H1 (cell line): ENCODE results near the gene DOCK3. TPM values are rescaled to one million over a fixed set of nuclear protein-coding genes. Genes with fewer than 3 reads are reported as not detected.
A peak's percentile ranks its signal among the peaks of the same experiment; 100 is the strongest.

ENCODE experiments used
- CTCF ChIA-PET: fragments of 300-600 bp; sonication (Branson Sonifier 250); formaldehyde crosslinking; loops from one replicate; lab custom pipeline; 2021; ENCODE audit not compliant: partially characterized antibody; lab: Charles Lee
- POLR2A ChIA-PET: fragments of 300-600 bp; sonication (Branson Sonifier 250); formaldehyde crosslinking; loops from one replicate; lab custom pipeline; 2021; ENCODE audit warnings: inconsistent platforms; ENCODE audit not compliant: partially characterized antibody; lab: Charles Lee
- DNase-seq, 2 experiments: peaks; one replicate each; pipeline versions ENCODE4 v3.0.0 to v3.0.0-alpha.2; 2010 to 2022; ENCODE audit warnings: low spot score in 2 of 2, low read depth in 1 of 2, mixed read lengths in 1 of 2
- FAIRE-seq: peaks from 2 replicates; lab custom pipeline; 2011; peaks lifted over from hg19 to GRCh38; lab: Jason Lieb, UNC
- H2AFZ ChIP-seq: 2 replicates; pipeline ENCODE4 v1.8.1; 2012; ENCODE audit warnings: low read length, inconsistent platforms
- H2AK5ac ChIP-seq: 2 replicates; pipeline ENCODE4 v1.6.1; 2013; ENCODE audit warnings: low read depth, low read length
- H2BK120ac ChIP-seq: replicated peaks from 2 replicates; pipeline ENCODE3; 2013; ENCODE audit warnings: low read depth, low read length, inconsistent platforms
- H2BK12ac ChIP-seq: 2 replicates; pipeline ENCODE4 v1.6.1; 2013; ENCODE audit warnings: low read depth, low read length
- H2BK15ac ChIP-seq: 2 replicates; pipeline ENCODE4 v1.6.1; 2013; ENCODE audit warnings: low read length
- H2BK20ac ChIP-seq: 2 replicates; pipeline ENCODE4 v1.6.1; 2013; ENCODE audit warnings: low read length
- H2BK5ac ChIP-seq: 2 replicates; pipeline ENCODE4 v1.6.1; 2013; ENCODE audit warnings: low read depth, low read length
- H3K14ac ChIP-seq: 2 replicates; pipeline ENCODE4 v1.6.1; 2013; ENCODE audit warnings: inconsistent platforms; ENCODE audit not compliant: insufficient read length
- H3K18ac ChIP-seq: 2 replicates; pipeline ENCODE4 v1.6.1; 2013; ENCODE audit warnings: low read length; ENCODE audit errors: extremely low read depth
- H3K23ac ChIP-seq: 2 replicates; pipeline ENCODE4 v1.6.1; 2013; ENCODE audit warnings: inconsistent platforms; ENCODE audit not compliant: insufficient read length
- H3K23me2 ChIP-seq: 2 replicates; pipeline ENCODE4 v1.6.1; 2013; ENCODE audit warnings: low read depth, low read length
- H3K27ac ChIP-seq: 2 replicates; pipeline ENCODE4 v1.6.1; 2011; ENCODE audit warnings: low read depth, low read length, inconsistent platforms
- H3K27me3 ChIP-seq, 4 experiments: replicated peaks in 1 of 4; 1 replicate in 1 of 4; 2 replicates in 3 of 4; pipeline versions ENCODE4 v1.6.1 to v1.8.1; 2011 to 2013; ENCODE audit warnings: low read length in 3 of 4, mild to moderate bottlenecking in 3 of 4, inconsistent platforms in 2 of 4, mixed read lengths in 2 of 4, moderate library complexity in 1 of 4; ENCODE audit not compliant: control insufficient read depth in 3 of 4, insufficient read depth in 3 of 4; ENCODE audit errors: extremely low read depth in 1 of 4
- H3K36me3 ChIP-seq, 4 experiments: 2 replicates each; pipeline versions ENCODE4 v1.6.1 to v1.8.1; 2011 to 2013; ENCODE audit warnings: mild to moderate bottlenecking in 4 of 4, low read length in 3 of 4, moderate library complexity in 2 of 4, control low read depth in 1 of 4, inconsistent platforms in 1 of 4; ENCODE audit not compliant: insufficient read depth in 4 of 4, control insufficient read depth in 2 of 4
- H3K4ac ChIP-seq: replicated peaks from 2 replicates; pipeline ENCODE3; 2013; ENCODE audit warnings: low read length, low read depth, mixed read lengths, inconsistent platforms; ENCODE audit not compliant: insufficient read length
- H3K4me1 ChIP-seq, 4 experiments: replicated peaks in 1 of 4; 1 replicate in 1 of 4; 2 replicates in 3 of 4; pipeline versions ENCODE4 v1.6.1 to v1.8.1; 2011 to 2013; ENCODE audit warnings: low read length in 3 of 4, inconsistent platforms in 2 of 4, mixed read lengths in 1 of 4; ENCODE audit not compliant: insufficient read depth in 4 of 4, control insufficient read depth in 3 of 4
- H3K4me2 ChIP-seq, 2 experiments: 2 replicates each; pipeline versions ENCODE4 v1.6.1 to v1.8.1; 2011 to 2013; ENCODE audit warnings: low read depth in 2 of 2, low read length in 2 of 2, control low read depth in 1 of 2, inconsistent platforms in 1 of 2, mild to moderate bottlenecking in 1 of 2; ENCODE audit not compliant: insufficient read depth in 1 of 2
- H3K4me3 ChIP-seq, 4 experiments: fragments of 200-600, 300-600 bp in 1 of 4; sonication (generic), shearing (Covaris generic), sonication (Bioruptor Twin) in 1 of 4; 2 replicates each; pipeline versions ENCODE4 v1.5.1 to v1.8.1; 2011 to 2016; ENCODE audit warnings: low read length in 4 of 4, low read depth in 3 of 4, control low read depth in 2 of 4, inconsistent platforms in 2 of 4, mild to moderate bottlenecking in 2 of 4, mixed read lengths in 1 of 4, moderate library complexity in 1 of 4; ENCODE audit not compliant: insufficient read depth in 2 of 4; ENCODE audit errors: extremely low read depth in 1 of 4
- H3K56ac ChIP-seq: replicated peaks from 2 replicates; pipeline ENCODE3; 2013; ENCODE audit warnings: low read depth, mild to moderate bottlenecking, mixed read lengths, low read length, inconsistent platforms; ENCODE audit not compliant: insufficient read length
- H3K79me1 ChIP-seq: 2 replicates; pipeline ENCODE4 v1.6.1; 2013; ENCODE audit warnings: low read depth, low read length, control low read depth
- H3K79me2 ChIP-seq, 2 experiments: 2 replicates each; pipeline versions ENCODE4 v1.6.1 to v1.8.1; 2012 to 2013; ENCODE audit warnings: low read length in 2 of 2, mild to moderate bottlenecking in 2 of 2, inconsistent platforms in 1 of 2; ENCODE audit not compliant: insufficient read depth in 2 of 2, control insufficient read depth in 1 of 2
- H3K9ac ChIP-seq, 4 experiments: replicated peaks in 1 of 4; 1 replicate in 1 of 4; 2 replicates in 3 of 4; pipeline versions ENCODE4 v1.6.1 to v1.8.1; 2011 to 2013; ENCODE audit warnings: low read depth in 3 of 4, low read length in 3 of 4, control low read depth in 2 of 4, mild to moderate bottlenecking in 2 of 4, moderate library complexity in 2 of 4, inconsistent platforms in 1 of 4; ENCODE audit errors: extremely low read depth in 1 of 4
- H3K9me3 ChIP-seq, 2 experiments: 2 replicates each; pipeline versions ENCODE4 v1.6.1 to v1.8.1; 2012 to 2013; ENCODE audit warnings: mild to moderate bottlenecking in 2 of 2, moderate library complexity in 2 of 2, control low read depth in 1 of 2, inconsistent platforms in 1 of 2, low read depth in 1 of 2, low read length in 1 of 2, mixed read lengths in 1 of 2; ENCODE audit not compliant: insufficient read depth in 2 of 2
- H4K20me1 ChIP-seq, 2 experiments: replicated peaks in 1 of 2; 2 replicates each; pipeline versions ENCODE3 to v1.8.1; 2011 to 2013; ENCODE audit warnings: inconsistent platforms in 2 of 2, low read length in 2 of 2, mild to moderate bottlenecking in 1 of 2; ENCODE audit not compliant: insufficient read depth in 2 of 2, control insufficient read depth in 1 of 2
- H4K5ac ChIP-seq: 2 replicates; pipeline ENCODE4 v1.6.1; 2013; ENCODE audit warnings: low read length, low read depth, mixed read lengths, inconsistent platforms; ENCODE audit not compliant: insufficient read length
- H4K8ac ChIP-seq: 2 replicates; pipeline ENCODE4 v1.8.0; 2013; ENCODE audit warnings: mild to moderate bottlenecking, moderate library complexity, low read length, inconsistent platforms; ENCODE audit not compliant: insufficient read depth; ENCODE audit errors: extremely low read depth
- H4K91ac ChIP-seq: replicated peaks from 2 replicates; pipeline ENCODE3; 2013; ENCODE audit warnings: low read length, mixed read lengths, inconsistent platforms; ENCODE audit not compliant: insufficient read length
- CBX8 ChIP-seq: fragments of 300-800, 300-1000 bp; sonication (generic); IDR thresholded peaks from 2 replicates; pipeline ENCODE4 v1.7.1; 2016; ENCODE audit warnings: low read depth, low read length, borderline replicate concordance
- JUND ChIP-seq: IDR thresholded peaks from 2 replicates; pipeline ENCODE4 v1.6.1; 2011; ENCODE audit warnings: mild to moderate bottlenecking, improper control_type of control experiment, low read length
- KDM4A ChIP-seq: IDR thresholded peaks from one replicate; pipeline ENCODE4 v1.7.1; 2012; ENCODE audit warnings: low read depth, mild to moderate bottlenecking, moderate library complexity, low read length, inconsistent platforms; ENCODE audit not compliant: severe bottlenecking
- POU5F1 ChIP-seq: IDR thresholded peaks from 2 replicates; pipeline ENCODE4 v1.6.1; 2011; ENCODE audit warnings: low read depth, mild to moderate bottlenecking, low read length, moderate library complexity
- SIX5 ChIP-seq: IDR thresholded peaks from 2 replicates; pipeline ENCODE4 v1.6.1; 2011; ENCODE audit warnings: mild to moderate bottlenecking, low read depth, low read length
- TAF1 ChIP-seq: IDR thresholded peaks from 2 replicates; pipeline ENCODE4 v1.6.1; 2011; ENCODE audit warnings: mild to moderate bottlenecking, low read depth, low read length
- USF2 ChIP-seq: IDR thresholded peaks from 2 replicates; pipeline ENCODE4 v1.6.1; 2011; ENCODE audit warnings: low read length, improper control_type of control experiment
- WGBS, 2 experiments: shearing (Covaris generic) in 1 of 2; methylation state at CpG; one replicate each; pipeline versions ENCODE4 v1.1.6 to v1.1.7; 2013 to 2015; ENCODE audit warnings: low lambda C conversion rate in 2 of 2, mixed read lengths in 2 of 2, inconsistent platforms in 1 of 2, low coverage in 1 of 2, missing lambda C conversion rate in 1 of 2; ENCODE audit not compliant: insufficient replicate concordance in 2 of 2, insufficient coverage in 1 of 2, insufficient read length in 1 of 2; ENCODE audit errors: extremely low coverage in 1 of 2, missing lambda C conversion rate in 1 of 2; 5-methylcytosine and 5-hydroxymethylcytosine counted together
- polyA plus RNA-seq, 7 experiments: library from polyadenylated mRNA; depleted of rRNA in 3 of 7; stranded (reverse) in 5 of 7; unstranded in 2 of 7; fragments of >200 nt in 5 of 7; fragments of 200-250 nt in 2 of 7; gene quantifications; 1 replicate in 5 of 7; 2 replicates in 1 of 7; 4 replicates in 1 of 7; pipeline versions ENCODE4 v1.2.1 to v1.2.3, GENCODE V29; 2011 to 2013; ENCODE audit warnings: missing spikeins in 2 of 7, mixed read lengths in 2 of 7
- total RNA-seq: library from RNA; stranded (reverse); fragmentation: NEBNext Ultra II Directional; extraction: Animal tissue kit (Norgen Biotek cat#: 25700); gene quantifications from 2 replicates; pipeline ENCODE4 v1.2.1, GENCODE V29; 2021
- TF ChIP-seq, protein P1 (sequence below), 3 experiments: IDR thresholded peaks; 1 replicate in 2 of 3; 2 replicates in 1 of 3; pipeline versions ENCODE4 v1.5.1 to v1.6.1; 2011; ENCODE audit warnings: low read length in 3 of 3, mild to moderate bottlenecking in 3 of 3, inconsistent platforms in 2 of 3, low read depth in 1 of 3, moderate library complexity in 1 of 3; ENCODE audit not compliant: insufficient read depth in 1 of 3; ENCODE audit errors: control extremely low read depth in 1 of 3

DOCK3 gene
- total and polyA plus RNA-seq, 2 of the 8 experiments (the other 6 are each of a cell fraction or from before 2014, with no cell fraction given), result 2.7 to 5.0 TPM

GRCh38 chr3:51340013-51340829, 665.5 kb downstream of the DOCK3 start:
- H2AFZ ChIP-seq, result no peak overlapping the region
- no peak overlapping the region for H3K4me2 ChIP-seq
- no peak overlapping the region for H3K18ac ChIP-seq
- no peak overlapping the region for H3K14ac ChIP-seq
- no peak overlapping the region for H2BK120ac ChIP-seq
- H2BK15ac ChIP-seq, result no peak overlapping the region
- H4K8ac ChIP-seq, result no peak overlapping the region
- H3K79me1 ChIP-seq, result no peaks in the 10 kb centered on the region
- no peak overlapping the region for H2AK5ac ChIP-seq
- no peak overlapping the region for H3K27ac ChIP-seq
- H3K23me2 ChIP-seq, result no peaks in the 10 kb centered on the region
- H2BK5ac ChIP-seq, result no peak overlapping the region
- WGBS, 2 experiments, result 86% methylated on average over 4 of the region's 4 CpGs; no CpG with 5 or more reads in 1 of the 2 experiments
- no peaks in the 10 kb centered on the region for H3K9me3 ChIP-seq
- no peak overlapping the region for H2BK20ac ChIP-seq
- no peak overlapping the region for H4K5ac ChIP-seq
- no peaks in the 10 kb centered on the region; a peak in 1 of 4 replicates for H3K79me2 ChIP-seq
- peaks cover 0 to 8% (median 4%) of the 10 kb centered on the region in 4 experiments; a peak in 3 of 8 replicates for H3K36me3 ChIP-seq
- no peak overlapping the region for H3K4ac ChIP-seq
- FAIRE-seq, result no peak
- H3K27me3 ChIP-seq, result no peaks in the 10 kb centered on the region
- POLR2A ChIA-PET, result interaction anchor here (0.6 to 0.9 kb wide), 3 partner anchors 8 to 685 kb away, joined by 3 read pairs; no protein-coding TSS in a partner anchor
- H4K91ac ChIP-seq, result no peak overlapping the region
- peak in 1 of 2 experiments; percentile 33 for DNase-seq
- H3K23ac ChIP-seq, result no peak overlapping the region
- H3K4me1 ChIP-seq, result peaks cover 2 to 5% (median 3%) of the 10 kb centered on the region in 4 experiments; a peak in 5 of 7 replicates
- H3K4me3 ChIP-seq, result no peak overlapping the region
- H3K56ac ChIP-seq, result no peak overlapping the region
- CTCF ChIA-PET, result interaction anchor here (0.9 to 2.2 kb wide), 8 partner anchors 9 to 726 kb away, joined by 3 to 5 read pairs (median 4); partner anchors contain the start of gene DOCK3
- H2BK12ac ChIP-seq, result no peak overlapping the region
- no peak overlapping the region for H3K9ac ChIP-seq
- no peaks in the 10 kb centered on the region for H4K20me1 ChIP-seq
- TF ChIP-seq CBX8 (no peak), USF2 (no peak), JUND (peak; percentile 88), KDM4A (no peak), POU5F1 (no peak), TAF1 (no peak), SIX5 (no peak)
- TF ChIP-seq, protein P1, sequence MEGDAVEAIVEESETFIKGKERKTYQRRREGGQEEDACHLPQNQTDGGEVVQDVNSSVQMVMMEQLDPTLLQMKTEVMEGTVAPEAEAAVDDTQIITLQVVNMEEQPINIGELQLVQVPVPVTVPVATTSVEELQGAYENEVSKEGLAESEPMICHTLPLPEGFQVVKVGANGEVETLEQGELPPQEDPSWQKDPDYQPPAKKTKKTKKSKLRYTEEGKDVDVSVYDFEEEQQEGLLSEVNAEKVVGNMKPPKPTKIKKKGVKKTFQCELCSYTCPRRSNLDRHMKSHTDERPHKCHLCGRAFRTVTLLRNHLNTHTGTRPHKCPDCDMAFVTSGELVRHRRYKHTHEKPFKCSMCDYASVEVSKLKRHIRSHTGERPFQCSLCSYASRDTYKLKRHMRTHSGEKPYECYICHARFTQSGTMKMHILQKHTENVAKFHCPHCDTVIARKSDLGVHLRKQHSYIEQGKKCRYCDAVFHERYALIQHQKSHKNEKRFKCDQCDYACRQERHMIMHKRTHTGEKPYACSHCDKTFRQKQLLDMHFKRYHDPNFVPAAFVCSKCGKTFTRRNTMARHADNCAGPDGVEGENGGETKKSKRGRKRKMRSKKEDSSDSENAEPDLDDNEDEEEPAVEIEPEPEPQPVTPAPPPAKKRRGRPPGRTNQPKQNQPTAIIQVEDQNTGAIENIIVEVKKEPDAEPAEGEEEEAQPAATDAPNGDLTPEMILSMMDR (IDR thresholded peaks at IDR 0.05; ENCODE audit: control extremely low read depth in 1 of 3, insufficient read depth in 1 of 3, low read depth in 1 of 3, low read length in 3 of 3), result no peak
